GM19351 (cell line): Measurements from ENCODE around the gene NR2E1.

Source experiments
- ATAC-seq: cut with Tn5 transposase; IDR thresholded peaks from one replicate; pipeline ENCODE4 v1.9.1; 2021; ENCODE audit warnings: mild to moderate bottlenecking, moderate library complexity; ENCODE audit not compliant: unreplicated experiment

The NR2E1 gene

DNA sequence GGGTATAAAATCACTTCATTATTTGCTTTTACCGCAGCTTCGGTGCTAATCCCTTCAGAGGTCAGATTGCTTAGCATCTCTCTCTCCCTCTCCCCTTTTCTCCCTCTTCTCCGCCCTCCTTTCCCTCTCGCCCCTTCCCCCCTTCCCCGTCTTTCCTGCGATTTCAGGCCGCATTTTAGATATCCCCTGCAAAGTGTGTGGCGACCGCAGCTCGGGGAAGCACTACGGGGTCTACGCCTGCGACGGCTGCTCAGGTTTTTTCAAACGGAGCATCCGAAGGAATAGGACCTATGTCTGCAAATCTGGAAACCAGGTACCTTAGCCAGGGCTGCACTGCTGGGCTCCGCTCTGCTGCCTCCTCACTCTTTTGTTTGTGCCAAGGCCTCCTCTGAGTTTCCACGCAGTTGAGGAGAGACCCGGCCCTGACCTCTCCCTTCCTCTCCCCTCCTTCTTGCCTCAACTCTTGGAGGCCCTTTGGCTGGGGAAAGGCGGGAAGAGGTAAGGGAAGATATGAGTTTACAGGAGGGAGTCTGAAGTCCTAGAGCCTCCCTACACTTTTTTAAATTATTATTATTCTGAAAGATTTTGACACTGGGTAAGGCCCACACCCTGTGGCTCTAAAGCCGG lies 5.6 kb downstream of the NR2E1 start:
- no peak for ATAC-seq

DNA sequence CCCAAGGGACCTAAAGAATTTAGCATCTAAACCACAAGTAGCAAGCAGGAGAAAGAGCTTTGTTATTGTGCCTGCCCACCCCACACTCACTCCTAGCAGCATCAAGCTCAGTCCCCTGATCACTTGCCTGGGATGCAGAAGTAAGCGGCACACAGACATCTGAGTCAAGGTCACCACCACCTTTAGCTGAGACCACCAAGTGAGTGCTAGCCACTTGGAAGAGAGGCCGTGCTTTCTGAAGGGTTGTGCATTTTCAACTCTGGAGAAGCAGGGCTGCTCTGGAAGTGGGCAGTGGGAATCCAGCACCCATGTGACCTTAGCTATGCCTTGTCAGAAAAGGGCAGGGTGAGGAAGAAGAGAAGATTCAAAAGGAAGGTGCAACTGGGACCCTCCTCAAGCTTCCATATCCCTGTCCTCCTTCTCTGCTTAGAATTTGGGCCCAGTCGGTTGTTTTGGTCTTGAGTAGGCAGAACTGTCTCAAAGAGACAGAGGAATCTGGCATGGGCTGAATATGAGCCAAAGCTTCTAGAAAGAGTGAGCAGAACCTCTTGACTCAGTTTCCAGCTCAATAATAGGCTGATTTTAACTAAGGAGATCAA lies 6.2 kb downstream of the NR2E1 start:
- no peak for ATAC-seq

DNA sequence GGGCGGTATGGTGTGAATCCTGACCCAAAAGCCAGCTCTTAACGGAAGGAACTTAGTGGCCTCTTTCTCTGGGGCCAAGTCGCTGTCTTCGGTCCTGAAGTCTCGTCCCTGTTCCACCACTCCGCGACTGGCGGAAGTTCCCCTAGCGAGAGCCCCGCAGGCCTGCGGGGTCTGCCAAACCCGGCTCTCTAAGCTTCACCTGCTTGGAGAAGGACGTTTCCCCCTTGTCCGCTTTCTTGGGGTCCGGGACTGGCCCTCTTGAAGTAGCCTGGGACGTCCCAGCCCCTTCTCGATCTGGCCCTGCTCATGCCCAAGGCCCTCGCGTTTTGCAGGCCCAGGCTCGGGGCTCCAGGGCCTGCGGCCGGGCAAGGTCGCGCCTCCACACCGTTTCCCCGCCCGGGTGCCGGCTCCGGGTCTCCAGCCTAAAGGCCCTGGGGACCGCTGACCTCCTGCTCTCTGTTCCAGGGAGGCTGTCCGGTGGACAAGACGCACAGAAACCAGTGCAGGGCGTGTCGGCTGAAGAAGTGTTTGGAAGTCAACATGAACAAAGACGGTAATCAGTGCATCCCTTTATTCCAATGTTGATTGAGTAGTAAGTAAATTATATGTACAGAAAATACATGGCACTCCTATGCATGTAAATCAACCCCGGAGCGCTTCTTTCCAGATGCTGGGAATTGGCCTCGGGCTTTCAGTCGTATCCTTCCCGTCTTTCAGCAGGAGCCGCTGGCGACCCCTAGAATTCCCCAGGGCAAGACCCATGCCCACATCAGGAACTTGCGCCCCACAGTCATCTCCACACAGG lies 8.8 kb downstream of the NR2E1 start:
- ATAC-seq: no peak

DNA sequence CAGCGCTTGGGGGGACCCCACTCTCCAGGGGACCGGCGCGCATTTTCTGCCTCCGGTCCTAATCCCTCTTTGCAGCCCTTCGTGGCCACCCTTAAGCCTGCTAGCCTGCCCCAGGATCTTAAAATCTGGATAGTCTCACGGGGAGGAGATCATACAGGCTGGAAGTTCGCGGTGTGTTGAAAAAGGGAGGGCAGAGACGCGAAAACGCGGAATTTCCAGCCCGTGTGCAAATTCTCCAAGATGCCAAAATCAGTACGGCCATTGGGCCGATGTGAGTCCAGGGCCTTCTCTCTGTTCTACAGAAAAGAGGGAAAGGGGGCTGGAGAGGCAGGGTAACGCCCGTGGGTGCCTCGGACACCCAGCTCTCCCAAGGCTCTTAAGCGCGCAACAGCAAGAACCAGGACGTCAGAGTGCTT lies 9.4 kb downstream of the NR2E1 start:
- ATAC-seq: no peak

DNA sequence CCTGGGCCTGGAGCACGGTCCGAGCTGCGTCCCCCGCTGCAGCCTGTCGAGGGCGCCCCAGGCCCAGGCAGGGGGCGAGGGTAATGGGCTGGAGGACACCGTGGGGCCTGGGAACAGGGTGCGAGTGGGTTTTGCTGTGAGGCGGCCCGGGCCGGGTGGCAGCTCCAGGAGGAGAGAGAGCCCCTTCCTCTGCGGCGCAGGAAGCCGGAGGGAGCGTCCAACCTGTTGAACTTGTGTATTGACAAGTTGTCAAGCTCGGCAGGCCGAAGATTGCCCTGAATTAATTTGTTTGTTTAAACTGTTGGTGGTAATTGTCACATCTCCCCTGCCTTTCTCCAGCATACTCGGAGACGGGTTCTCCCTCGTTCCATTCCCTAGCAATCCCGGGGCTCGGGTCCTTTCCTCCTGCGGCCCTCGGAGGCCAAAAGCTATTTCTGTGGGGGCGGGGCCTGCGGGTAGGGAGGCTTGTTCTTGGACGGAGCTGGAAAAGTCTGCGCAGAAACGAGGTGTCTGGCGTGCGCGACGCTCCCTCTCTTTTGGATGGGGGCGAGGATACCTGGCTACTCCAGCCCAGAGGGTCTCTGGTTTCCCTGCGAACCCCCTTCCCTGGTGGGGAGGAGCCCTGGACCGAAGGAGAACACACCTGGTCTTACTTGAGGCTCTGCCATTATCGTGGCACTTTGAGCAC lies 9.9 kb downstream of the NR2E1 start:
- no peak for ATAC-seq

DNA sequence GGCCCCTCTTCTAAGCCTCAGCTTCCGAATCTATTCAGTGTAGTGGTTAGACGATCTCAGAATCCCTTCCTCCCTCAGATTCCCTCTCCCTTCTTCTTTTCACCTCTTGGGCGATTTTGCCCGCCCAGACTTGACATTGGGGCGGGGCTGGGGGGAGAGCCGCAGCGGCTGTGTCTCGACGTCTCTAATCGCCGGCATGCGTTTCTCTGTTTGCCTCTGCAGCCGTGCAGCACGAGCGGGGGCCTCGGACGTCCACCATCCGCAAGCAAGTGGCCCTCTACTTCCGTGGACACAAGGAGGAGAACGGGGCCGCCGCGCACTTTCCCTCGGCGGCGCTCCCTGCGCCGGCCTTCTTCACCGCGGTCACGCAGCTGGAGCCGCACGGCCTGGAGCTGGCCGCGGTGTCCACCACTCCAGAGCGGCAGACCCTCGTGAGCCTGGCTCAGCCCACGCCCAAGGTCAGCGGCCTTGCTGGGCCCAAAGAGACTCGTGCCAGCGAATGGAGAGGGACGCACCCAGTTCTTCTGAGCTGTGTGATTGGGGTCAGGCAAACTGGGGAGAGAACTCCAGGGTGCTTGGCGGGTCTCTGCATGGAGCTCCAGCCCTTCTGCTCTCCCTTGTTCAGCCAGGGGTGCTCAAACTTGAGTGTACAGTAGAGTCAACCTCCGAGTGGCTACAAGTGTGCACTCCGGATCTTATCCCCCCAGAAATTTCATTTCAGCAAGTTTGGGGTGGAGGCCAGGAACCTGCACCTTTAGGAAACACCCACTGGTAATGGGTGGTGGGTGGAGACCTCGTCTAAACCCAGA lies 10.7 kb downstream of the NR2E1 start:
- ATAC-seq: no peak

- ATAC-seq: no peak
Measured at GRCh38 chr6:108179741-108180140, 13.9 kb downstream of the NR2E1 start.

- ATAC-seq: no peak
Measured at GRCh38 chr6:108180266-108180665, 14.4 kb downstream of the NR2E1 start.

DNA sequence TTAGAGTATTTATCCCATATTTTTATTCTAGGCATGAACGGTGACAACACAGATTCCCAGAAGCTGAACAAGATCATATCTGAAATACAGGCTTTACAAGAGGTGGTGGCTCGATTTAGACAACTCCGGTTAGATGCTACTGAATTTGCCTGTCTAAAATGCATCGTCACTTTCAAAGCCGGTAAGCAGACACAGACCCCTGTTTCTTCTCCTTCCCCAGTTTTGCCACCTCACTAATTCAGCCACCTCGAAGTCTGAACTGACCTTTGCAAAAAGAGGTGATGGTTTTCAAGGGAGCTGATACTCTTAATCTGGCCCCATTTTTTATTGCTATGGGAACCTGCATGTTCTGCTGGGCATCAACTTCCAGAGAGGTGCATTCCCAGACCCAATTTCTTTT lies 15.0 kb downstream of the NR2E1 start:
- ATAC-seq: no peak

DNA sequence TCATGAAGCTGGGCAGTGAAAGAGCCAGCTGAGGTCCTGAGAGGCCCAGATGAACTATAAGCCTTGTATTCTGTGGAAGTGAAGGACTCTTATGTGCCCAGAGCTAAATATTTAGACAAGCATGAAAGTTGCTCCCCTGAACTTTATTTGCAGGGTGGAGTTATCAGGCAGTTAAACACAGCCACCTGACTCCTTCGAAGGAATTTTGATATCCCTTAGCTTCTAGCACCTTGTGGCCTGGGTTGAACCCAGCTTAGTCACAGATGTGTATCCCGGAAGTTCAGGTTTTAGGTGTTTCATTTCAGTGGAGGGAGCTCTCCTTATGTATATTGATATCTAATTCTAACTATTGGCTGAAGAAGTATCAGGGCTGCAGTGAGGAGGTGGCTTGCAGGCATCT lies 20.4 kb downstream of the NR2E1 start:
- no peak for ATAC-seq

GRCh38 chr6:108187519-108187918 lies 21.7 kb downstream of the NR2E1 start:
- ATAC-seq: no peak

GRCh38 chr6:108193131-108193530 lies 27.3 kb downstream of the NR2E1 start:
- ATAC-seq: no peak

- ATAC-seq: no peak
Measured at GRCh38 chr6:108193835-108194234, 28.0 kb downstream of the NR2E1 start.

DNA sequence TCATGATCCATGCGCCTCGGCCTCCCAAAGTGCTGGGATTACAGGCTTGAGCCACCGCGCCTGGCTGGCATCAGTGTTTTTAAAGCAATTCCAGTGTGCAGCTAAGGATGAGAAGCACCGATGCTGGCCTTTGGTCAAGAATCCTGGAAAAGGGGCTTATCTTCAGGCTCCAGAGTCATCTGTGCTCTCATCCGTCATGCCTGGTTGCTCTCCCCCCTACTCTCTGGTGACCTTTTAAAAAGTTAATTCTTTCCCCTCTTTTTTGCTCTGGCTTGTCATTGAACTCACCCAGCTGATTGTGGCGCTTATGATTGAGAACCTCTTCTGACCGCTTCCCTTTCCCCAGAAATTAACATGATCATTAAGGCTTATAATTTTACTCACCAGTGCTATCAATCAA lies 28.7 kb downstream of the NR2E1 start:
- no peak for ATAC-seq

GRCh38 chr6:108195209-108195608 lies 29.4 kb downstream of the NR2E1 start:
- ATAC-seq: no peak

GRCh38 chr6:108198761-108199498 lies 33.1 kb downstream of the NR2E1 start:
- ATAC-seq: no peak

- no peak for ATAC-seq
Measured at GRCh38 chr6:108200186-108200585, 34.4 kb downstream of the NR2E1 start.

DNA sequence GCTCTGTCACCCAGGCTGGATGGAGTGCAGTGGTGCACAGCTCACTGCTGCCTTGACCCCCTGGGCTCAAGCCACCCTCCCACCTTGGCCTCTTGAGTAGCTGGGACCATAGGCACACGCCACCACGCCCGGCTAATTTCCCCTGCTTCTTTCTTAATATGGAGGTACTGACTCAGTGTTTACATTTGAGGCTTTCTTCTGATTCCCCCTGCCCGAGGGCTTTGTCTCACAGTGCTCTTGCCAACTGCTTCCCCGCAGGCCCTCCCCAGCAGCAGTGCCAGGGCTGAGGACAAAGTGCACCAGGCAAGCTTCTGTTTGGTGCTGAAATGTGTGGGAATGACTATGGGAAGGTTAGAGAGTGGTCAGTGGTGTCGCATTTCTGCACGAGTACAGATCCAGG lies 34.8 kb downstream of the NR2E1 start:
- no peak for ATAC-seq

GRCh38 chr6:108203189-108204112 lies 37.6 kb downstream of the NR2E1 start:
- no peak for ATAC-seq
